NCI-H345 (cell line): Measurements from ENCODE around the gene PPFIA4.
"Not testable (repeated sequence)": the region's sequence is repeated elsewhere in the genome, so short reads cannot be mapped to it uniquely, and the experiment has no call there.

Experiments
- DNase-seq: peaks from one replicate; lab custom pipeline; 2025; lab: John Stamatoyannopoulos, UW

The PPFIA4 gene

GRCh38 chr1:203017061-203017460 is 9.2 kb upstream of the PPFIA4 start:
- no peak for DNase-seq

GRCh38 chr1:203017692-203018091 is 8.6 kb upstream of the PPFIA4 start:
- DNase-seq = no peak

DNA sequence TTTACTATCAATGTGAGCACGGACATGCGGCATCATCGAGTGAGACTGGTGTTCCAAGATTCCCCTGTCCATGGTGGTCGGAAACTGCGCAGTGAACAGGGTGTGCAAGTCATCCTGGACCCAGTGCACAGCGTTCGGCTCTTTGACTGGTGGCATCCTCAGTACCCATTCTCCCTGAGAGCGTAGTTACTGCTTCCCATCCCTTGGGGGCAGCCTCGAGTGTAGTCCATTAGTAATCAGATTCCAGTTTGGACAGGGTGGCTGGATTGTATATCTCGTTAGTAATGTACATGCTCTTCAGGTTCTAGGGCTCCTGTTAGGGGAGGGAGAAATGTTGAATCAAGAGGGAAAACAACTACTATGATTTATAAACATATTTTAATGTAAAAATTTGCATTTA is 3.4 kb upstream of the PPFIA4 start:
- DNase-seq = not testable (repeated sequence)

GRCh38 chr1:203025686-203026030 is 633 bp upstream of the PPFIA4 start:
- DNase-seq = no peak

- DNase-seq = no peak
Measured at GRCh38 chr1:203026666-203027663, 674 bp downstream of the PPFIA4 start.

- DNase-seq = no peak
Measured at GRCh38 chr1:203028067-203028783, 1.9 kb downstream of the PPFIA4 start.

DNA sequence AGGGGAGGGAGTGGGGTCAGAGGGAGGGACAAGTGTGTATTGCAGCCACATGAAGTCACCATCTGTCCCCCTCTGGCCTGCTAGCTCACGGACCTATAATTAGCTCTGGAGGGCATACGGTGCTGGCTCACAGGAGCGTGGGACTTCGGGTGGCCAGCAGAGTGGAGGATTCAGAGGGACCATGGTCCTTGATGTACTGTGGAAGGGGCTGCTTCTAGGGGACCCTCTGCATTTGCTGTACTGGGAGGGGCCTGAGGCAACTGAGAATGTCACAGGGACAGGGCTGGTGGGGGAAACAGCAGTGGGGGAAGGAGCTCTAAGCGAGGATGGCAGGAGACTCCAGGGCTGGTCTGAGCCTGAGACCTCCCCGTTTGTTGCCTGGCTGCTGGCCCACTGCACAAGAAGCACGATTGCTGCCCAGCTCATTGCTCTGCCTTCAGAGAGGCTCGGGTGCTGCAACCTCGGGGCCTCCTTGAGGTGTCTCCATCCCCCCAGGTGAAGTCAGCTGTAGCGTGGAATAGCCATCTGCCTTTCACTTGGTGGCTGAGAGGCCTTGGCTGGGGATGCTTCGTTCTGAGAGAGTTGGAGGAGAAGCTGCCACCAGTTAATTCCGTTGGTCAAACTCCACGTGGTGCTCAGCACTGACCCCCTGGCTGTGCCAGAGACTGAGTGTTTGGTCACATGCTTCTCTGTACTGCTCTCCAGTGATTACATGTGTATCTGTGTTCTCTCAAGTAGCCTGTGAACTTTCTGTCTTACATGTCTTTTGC is 2.7 kb downstream of the PPFIA4 start:
- no peak for DNase-seq

DNA sequence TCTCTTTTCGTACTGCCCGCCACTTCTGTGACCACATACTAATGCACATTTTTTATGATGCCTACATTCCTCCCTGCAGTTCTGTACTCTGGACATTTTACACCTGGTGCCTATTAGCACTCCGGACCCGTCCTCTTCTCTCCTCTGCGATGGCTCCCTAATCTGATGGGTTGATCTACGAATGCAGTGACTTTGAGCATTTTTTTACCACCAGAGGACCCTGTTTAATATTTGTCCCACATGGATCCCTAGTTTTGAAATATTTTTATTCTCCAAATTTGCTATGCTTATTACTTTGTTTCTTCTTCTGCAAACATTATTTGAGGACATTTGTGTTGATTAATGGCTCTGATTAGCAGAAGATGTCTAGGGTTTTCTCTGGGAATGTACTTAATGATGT is 5.2 kb downstream of the PPFIA4 start:
- no peak for DNase-seq

GRCh38 chr1:203033287-203033686 is 7.0 kb downstream of the PPFIA4 start:
- DNase-seq = no peak

DNA sequence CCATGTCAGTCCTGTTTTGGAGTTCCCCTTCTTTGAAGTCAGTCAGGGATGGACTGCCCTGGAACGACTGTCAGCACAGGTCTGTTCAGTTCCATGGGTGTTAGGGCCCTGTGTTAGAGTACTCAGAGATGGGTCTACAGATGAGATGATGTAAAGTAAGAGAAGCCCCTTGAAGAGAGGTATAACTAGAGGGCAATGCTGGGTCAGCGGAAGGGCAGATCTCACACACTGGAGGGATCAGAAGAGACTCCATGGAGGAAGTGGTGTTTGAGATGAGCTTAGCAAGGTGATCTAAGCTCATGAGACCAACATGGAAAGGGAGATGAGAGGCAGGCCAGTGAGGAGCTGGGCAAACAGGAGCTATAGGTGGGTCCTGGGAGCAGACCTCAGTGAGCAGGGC is 7.6 kb downstream of the PPFIA4 start:
- DNase-seq = no peak

DNA sequence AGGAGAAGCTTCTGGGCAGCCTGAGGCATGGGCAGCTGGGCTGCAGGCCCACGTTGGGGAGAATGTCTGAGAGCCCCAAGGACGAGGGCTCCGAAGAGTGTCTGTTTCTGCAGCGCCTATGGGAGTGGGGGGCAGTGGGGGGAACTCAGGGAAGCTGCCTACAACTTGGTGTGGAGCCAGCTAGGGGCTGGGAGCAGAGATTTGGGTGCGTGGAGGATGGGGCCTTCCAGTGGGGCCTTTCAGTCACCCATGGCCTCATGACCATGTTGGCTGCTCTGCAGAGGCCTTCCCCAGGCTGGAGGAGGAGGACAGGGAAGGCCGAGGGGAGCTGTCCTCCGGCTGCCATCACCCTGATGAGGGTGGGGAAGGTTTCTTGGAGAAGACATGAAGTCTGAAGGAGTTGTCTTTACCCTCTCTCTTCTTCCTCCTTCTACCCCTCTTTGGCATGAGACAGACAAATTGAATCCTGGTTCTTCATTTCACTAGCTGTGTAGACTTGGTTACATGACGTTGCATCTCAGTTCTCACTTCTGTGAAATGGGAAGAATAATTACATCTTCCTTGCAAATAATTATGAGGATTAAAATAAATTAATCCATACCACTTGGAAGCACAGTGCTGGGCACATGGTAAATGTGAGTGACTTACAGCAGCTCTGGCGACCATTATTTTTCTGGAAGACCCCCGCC is 8.3 kb downstream of the PPFIA4 start:
- no peak for DNase-seq

DNA sequence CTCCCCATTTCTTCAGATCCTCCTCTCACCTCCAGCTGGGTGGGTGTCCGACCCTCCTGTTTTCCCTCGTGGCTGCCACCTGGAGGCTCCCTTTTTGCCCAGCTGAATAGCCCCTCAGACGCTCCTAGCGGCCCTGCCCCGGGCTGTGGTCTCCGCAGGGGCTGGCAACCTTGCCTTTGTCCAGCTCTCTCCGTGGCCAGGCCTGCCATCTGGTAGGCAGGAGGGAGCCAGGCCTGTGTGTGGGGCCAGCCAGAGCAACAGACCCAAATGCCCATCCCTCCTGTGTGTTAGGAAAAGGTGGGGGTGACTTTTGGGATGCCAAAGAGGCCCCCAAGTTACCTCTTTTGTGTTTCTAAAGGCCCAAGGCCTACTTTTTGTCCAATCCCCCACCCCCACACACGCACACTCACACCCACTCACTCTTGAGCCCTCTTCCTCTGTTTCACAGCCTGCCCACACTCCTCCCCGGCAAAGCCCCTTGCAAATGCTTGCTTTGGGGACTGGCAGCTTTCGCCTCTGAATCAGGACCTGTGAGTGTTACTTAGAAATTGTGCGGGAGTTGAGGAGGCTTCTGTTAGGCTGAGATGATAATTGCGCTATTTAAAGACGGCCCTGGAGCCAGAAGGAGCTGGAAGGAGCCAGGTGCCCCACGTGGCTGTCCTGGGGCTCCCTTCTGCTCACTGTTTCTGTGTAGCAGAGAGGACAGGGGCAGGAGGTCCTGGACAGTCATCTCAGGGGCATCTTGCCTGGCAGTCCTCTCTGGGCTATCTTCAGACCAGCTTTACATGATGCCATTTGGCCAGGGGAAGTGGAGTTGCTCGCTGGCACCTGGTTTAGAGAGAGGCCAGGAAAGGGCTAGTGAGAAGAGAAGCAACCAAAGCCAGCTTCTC is 9.1 kb downstream of the PPFIA4 start:
- DNase-seq = no peak

- DNase-seq = no peak
Measured at GRCh38 chr1:203036135-203036534, 9.8 kb downstream of the PPFIA4 start.

- no peak for DNase-seq
Measured at GRCh38 chr1:203036537-203036936, 10.2 kb downstream of the PPFIA4 start.

GRCh38 chr1:203037509-203038190 is 11.4 kb downstream of the PPFIA4 start:
- no peak for DNase-seq

- no peak for DNase-seq
Measured at GRCh38 chr1:203038217-203038741, 12.0 kb downstream of the PPFIA4 start.

- DNase-seq = peak; percentile 64
Measured at GRCh38 chr1:203038891-203039608, 12.8 kb downstream of the PPFIA4 start.

GRCh38 chr1:203039609-203040512 is 13.6 kb downstream of the PPFIA4 start:
- no peak for DNase-seq
